CD4-positive, alpha-beta T cell treated with Interleukin-15 for 1 hour (primary cell): ENCODE results near the gene PTPN11.
"Not testable (repeated sequence)": the region's sequence is repeated elsewhere in the genome, so short reads cannot be mapped to it uniquely, and the experiment has no call there.

ENCODE experiments used
- DNase-seq: peaks from one replicate; pipeline ENCODE4 v3.0.0-alpha.2; 2020

Gene PTPN11

DNA sequence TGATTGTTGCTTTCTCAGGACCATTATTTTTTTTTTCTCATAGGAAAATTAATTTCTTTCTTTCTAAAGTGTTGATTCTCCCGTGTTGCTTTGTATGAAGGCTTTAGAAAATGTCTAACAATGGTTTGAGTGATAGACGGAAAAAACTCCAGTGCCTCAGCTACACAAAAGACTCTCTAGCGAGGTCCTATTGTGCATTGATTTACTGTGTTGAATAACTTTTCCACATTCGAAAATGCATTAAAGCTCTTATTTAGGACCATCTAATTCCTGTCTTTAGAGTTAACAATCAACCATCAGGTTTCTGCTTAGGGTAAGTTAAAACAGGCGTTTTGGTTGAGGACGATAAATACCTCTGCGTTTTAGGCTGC lies 99.6 kb downstream of the PTPN11 start:
- DNase-seq = no peak

DNA sequence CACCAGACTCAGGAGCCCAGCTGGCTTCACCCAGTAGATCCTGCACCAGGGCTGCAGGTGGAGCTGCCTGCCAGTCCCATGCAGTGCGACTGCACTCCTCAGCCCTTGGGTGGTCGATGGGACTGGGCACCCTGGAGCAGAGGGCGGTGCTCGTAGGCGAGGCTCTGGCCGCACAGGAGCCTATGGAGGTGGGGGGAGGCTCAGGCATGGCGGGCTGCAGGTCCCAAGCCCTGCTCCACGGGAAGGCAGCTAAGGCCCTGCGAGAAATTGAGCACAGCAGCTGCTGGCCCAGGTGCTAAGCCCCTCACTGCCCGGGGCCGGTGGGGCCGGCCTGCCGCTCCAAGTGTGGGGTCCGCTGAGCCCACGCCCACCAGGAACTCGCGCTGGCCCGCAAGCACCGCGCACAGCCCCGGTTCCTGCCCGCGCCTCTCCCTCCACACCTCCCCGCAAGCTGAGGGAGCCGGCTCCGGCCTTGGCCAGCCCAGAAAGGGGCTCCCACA lies 101.1 kb downstream of the PTPN11 start:
- DNase-seq = not testable (repeated sequence)

DNA sequence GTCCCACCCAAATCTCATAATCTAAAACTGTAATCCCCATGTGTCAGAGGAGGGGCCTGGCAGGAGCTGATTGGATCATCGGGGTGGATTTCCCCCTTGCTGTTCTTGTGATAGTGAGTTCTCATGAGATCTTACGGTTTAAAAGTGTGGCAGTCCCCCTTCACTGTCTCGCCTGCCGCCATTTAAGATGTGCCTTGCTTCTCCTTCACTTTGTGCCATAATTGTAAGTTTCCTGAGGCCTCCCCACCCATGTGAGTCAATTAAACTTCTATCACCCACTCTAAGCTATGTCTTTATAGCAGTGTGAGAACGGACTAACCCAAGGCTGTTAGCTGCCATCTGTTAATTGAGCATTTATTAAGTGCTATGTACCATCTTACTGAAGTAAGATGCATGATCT lies 105.1 kb downstream of the PTPN11 start:
- DNase-seq = no peak

DNA sequence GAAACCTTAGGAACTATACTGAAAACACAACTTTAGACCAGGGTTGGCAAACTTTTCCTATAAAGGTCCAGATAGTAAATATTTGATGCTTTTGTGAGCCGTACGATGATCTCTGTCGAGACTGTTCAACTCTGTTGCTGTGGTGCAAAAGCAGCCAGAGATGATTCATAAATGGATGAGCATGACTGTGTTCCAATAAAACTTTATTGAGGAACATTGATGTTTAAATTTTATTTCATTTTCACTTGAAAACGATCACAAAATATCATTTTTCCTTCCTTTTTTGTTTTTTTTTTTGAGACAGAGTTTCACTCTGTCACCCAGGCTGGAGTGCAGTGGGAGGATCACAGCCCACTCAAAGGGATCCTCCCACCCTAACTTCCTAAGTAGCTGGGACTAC lies 105.5 kb downstream of the PTPN11 start:
- no peak for DNase-seq

DNA sequence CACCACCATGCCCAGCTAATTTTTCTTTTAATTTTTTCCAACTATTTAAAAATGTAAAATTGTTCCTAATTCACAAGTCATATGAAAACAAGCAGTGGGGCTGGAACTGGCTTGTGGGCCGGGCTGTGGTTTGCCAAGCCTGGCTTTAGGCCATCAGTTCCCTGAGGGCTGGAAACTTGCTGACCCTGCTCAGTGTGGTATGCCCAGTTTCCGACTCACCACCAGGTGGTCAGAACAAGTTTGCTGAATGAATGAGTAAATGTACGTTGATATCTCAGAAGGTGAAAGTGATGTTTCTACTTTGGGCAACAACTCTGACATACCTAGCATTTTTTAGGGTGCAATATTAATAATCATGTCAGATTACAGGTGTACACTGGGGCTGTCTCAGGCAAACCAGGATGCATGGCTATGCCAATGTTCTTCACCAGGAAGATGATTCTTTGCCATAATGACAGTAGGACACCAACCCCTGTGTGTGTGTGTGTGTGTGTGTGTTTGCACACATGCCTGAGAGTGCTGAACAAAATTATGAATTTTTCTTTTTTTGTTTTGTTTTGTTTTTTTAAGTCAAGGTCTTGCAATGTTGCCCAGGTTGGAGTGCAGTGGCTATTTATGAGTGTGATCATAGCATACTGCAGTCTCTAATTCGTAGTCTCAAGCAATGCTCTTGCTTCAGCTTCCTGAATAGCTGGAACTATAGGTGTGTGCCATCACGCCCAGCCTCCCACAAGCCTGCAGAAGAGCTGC lies 106.1 kb downstream of the PTPN11 start:
- DNase-seq = no peak

DNA sequence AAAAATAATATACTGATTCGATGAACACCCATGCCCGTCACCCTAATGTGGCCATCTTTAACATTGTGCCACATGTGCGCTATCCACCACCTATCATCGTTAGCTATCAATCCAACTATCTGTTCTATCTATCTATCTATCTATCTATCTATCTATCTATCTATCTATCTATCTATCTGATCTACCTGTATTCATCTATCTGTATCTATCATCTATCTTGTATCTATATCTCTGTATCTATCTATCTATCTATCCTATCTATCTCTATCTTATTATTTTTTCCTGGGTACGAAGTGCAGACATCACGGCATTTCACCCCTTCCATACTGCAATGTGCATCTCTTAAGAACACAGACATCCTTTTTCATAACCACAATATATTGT lies 106.7 kb downstream of the PTPN11 start:
- no peak for DNase-seq

DNA sequence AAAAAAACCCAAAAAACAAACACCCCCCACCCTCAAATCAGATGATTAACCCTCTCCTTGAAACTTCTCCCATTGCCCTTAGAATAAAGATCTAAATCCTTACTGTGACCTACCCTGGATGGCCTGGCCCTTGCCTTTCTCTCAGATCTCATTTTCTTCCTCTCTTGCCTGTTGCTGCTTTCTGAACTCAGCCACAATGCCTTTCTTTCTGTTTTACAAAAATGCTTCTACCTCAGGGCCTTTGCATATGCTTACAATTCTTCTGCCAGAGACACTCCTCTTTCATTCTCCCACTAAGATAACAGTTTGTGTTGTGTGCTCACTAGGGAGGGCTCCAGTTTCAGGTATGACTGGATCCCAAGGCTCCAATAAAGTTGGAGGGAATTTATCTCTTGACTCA lies 108.3 kb downstream of the PTPN11 start:
- no peak for DNase-seq

DNA sequence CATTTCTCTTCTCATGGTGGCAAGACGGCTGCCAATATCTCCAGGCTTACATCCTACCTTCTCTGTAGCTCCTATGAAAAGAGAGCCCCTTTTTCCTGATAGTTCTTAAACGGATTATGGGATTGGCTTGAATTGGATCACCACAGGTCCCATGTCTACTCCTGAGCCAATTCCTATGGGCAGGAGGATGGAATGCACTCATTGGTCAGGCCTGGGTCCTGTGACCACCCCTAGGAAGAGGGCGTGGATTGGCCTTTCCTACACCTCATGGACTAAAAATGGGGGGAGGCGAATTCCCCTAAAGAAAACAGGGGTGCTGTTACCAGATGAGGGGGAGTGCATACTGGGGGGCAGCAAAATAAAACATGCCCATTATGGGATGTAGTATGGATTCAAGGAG lies 108.8 kb downstream of the PTPN11 start:
- DNase-seq = no peak

DNA sequence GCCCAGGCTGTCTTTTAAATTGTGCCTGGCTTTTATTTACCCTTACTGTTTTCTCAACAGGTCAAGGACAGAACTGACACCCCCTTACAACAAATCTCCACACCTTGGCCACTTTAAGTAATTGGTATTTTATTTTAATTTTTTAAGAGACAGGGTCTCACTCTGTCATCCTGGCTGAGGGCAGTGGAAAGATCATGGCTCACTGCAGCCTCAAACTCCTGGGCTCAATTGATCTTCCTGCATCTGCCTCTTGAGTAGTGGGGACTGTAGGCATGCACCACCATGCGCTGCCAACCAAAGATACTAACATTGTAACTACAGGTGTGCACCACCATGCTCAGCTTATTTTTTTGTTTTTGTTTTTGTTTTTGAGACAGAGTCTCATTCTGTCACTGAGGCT lies 109.8 kb downstream of the PTPN11 start:
- no peak for DNase-seq

DNA sequence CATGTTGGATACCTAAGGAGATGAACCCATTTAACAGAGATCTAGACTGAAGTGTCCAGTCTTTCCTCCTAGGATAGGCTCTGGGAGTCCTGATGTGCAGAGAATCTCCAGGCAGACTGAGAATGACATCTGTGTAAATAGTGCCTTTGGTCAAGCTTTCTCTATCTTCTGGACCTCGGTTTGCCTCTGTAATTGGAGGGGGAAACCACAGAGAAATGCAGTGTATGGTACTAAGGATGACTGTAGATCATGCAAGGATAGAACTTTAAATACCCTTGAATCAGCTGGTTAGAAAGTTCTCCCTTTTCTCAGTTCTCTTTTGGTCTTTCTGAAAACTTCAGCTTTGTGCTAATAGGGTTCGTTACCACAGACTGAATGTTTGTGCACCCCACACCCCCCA lies 112.2 kb downstream of the PTPN11 start:
- DNase-seq = no peak

DNA sequence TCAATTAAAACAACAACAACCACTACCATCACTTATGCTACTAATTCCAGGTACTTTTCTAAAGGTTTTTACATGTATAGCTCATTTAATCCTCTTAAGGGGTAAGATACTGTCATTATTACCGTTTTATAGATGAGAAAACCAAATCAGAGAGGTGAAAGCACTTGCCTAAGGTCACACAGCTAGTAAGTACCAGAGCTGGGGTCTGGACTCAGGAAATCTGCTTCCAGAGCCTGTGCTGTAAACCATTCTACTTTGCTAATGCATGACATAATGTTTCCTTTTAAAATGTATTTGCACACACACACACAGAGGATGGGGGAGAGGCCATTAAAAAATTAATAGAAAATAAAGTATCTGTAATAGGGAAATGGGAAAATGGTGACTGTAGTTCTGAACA lies 113.4 kb downstream of the PTPN11 start:
- no peak for DNase-seq

DNA sequence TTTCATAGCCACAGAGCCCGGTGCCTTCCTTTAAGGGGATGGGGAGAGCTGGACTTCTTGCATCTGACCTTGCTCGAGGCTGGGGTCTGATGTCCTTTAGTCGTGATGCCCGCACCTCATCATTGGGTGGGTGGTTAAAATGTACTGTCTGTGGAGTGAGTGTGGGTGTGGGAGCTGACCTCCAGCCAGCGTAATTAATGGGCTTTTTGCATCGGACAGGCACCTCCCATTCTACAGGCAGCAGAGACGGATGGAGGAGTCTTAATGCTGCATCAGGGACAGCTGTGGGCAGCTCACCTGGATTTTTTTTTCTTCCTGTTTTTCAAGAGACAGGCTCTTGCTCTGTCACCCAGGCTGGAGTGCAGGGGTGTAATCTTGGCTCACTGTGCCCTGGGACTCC lies 114.8 kb downstream of the PTPN11 start:
- DNase-seq = no peak

DNA sequence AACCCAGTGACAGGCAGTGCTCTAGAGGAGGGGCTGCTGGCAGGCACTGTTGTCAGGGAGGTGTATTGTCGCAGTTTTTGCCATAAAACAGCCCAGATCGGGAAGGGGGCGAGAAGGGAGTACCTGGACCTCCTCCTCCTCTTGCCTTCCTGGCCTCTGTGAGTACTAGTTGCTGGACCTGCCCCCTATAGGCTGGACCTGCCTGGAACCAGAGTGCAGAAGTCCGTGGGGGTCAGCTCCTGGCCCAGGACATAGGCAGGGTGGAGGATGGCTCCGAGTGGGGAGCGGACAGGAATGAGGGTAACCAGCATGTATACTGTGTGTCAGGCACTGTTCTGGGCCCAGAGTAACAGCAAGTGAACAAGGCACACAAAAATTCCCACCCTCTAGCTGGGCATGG lies 116.3 kb downstream of the PTPN11 start:
- DNase-seq = no peak

DNA sequence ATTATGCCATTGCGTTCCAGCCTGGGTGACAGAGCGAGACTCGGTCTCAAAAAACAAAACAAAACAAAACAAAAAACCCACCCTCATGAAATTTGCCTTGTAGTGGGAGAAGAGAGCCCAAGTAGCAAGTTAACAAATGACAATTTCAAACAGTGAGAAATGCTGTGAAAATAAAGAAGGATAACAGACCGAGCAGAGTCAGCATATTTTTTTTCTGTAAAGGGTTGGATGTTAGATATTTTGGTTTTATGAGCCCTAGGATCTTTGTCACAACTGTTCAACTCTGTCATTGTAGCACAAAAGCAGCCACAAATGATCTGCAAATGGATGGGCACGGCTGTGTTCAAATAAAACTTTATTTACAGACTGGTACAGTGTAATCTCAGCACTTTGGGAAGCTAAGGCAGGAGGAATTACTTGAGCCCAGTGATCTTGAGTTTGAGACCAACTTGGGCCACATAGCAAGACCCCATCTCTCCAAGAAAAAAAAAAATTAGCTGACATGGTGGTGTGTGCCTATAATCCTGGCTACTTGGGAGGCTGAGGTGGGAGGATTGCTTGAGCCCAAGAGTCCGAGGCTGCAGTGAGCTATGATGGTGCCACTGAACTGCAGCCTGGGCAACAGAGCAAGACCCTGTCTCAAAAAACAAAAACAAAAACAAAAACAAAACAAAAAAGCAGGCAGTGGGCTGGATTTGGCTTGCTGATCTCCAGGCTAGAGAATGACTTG lies 117.1 kb downstream of the PTPN11 start:
- DNase-seq = no peak

DNA sequence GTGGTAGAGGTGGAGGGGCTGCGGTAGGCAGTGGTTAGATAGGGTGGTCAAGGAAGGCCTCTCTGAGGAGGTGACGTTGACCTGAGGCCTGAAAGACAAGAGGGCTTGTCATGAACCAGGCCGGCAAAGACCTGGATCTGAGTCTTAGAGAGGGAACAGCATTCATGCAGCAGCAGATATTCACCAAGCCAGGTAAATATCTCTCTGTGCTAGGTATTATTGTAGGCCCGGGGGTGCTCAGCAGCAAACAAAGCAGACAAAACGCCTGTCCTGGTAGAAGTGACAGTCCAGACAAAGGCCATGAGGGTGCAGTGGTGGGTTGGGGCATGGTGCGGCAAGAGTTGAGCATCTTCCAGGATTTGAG lies 117.6 kb downstream of the PTPN11 start:
- DNase-seq = no peak

DNA sequence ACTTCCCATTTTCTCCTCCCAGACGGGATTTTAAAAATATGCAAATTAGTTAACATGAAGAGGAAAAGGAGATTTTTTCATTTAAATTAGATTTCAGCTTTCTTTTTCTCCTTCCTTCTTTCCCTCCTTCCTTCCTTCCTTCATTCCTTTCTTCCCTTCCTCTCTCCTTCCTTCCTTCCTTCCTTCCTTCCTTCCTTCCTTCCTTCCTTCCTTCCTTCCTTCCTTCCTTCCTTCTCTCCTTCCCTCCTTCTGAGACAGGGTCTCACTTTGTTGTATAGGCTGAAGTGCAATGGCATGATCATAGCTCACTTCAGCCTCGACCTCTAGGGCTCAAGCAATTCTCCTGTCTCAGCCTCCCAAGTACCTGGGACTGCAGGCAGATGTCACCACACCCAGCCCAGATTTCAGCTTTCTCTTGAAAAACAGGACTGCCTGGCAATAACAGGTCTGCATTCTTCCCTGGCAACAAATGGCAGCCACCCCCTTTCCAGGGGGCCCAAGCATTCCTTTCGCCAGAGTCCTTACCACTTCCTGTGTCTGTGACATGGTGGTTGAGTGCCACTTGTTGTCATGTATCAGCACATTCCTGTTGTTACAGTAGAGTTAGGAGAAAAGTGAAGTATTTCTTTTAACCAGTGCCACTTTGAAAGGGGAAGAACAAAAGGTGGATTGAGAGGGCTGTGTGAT lies 119.1 kb downstream of the PTPN11 start:
- DNase-seq = no peak

DNA sequence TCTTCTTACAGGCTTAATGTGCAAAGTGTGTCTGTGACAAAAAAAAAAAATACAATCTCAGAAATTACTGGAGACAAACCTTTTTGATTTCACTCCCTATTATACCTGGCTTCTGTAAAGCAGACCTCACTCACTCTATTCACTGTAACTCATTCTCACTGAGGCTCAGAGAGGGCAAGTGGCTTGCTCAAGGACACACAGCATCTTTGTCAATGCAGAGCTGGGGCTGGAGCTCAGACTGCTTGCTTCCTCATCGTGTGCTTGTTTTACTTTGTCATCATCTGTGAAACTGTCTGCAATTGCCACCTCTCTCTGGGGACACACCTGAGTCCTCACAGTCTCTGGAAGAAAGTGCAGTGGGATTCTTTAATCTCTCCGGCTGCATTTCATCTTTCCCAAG lies 120.0 kb downstream of the PTPN11 start:
- no peak for DNase-seq

DNA sequence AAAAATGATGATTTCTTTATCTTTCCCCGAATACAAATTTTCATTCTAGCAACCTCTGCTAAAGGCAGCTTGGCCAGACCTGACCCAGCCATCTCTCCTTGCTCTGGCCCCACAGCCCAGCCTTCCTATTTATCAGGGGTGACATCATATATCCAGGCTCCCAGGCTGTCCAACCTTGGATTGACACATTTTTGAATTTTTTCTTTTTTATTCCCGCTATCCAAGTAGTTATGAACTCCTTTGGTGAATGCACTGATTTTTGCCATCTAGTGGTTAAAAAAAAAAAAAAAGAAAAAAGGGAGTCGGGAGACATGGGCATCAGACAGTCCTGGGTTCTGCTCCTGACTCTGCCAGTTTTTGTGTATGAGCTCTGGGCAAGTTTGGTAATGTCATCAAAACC lies 120.5 kb downstream of the PTPN11 start:
- DNase-seq = no peak

DNA sequence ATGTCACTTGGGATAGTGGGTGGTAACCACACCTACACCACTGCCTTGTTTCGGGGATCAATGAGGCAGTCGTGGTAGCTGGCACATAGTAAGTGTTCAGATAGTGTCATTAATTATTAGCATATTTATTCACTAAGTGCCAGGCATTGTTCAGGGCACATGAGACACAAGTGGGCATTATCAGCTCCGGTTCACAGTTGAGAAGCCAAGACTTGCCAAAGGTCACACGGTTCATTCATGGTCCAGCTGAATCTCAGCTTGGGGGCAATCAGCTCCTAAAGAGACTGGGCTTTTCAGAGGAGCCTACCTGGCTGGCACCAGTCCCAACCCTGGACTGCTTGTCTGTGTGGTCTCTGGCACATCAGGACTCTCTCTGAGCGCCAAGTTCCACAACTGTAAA lies 121.3 kb downstream of the PTPN11 start:
- no peak for DNase-seq

DNA sequence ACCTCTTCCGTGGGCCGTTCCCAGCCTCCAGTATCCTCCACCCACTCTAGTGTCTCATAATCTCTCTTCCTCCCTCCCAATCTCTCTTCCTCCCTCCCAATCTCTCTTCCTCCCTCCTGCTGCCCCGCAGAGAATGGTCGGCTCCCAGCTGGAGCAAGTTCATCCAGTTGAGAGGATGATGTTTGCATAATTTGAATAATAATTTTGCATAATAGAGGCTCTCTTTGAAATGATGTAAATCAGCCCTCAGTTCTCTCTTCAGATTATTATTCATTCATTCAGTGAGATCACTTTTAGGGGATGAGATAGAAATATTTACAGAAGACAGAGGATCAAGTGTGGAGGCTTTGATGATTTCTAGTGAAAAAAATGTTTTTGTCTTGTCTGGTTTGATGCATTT lies 125.0 kb downstream of the PTPN11 start:
- DNase-seq = no peak

DNA sequence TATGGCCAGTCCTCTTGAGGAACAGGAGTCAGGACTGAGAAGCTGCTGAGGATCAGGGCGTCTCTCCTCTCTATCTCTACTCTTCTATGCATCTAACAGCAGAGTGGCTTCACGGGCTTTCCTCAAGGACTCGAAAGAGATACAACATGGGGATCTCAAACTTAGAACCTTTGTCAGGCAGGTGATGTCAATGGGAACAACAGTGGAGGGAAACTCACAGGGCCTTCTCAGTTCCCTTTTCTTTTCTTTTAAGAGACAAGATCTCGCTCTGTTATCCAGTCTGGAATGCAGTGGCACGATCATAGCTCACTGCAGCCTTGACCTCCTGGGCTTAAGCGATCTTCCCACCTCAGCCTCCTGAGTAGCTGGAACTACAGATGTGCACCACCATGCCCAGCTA lies 127.6 kb downstream of the PTPN11 start:
- no peak for DNase-seq

DNA sequence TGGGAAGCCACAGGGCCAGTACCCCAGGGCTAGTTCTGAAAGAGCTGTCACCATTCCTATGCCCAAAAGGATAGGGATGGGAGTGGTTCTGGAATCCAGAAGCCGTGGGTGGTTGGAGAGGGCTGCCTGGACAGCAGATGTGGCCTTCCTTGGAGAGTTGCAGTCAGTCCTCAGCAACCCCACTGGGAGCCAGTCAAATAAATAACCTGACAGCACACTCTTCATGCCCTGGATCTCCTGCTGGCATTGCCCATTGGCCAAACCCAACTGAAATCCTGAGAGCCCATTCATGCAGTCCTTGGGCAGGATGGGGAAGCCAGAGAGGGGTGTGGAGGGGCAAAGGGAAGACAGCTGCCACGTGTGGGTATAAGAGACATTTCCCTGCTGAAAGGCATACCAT lies 128.2 kb downstream of the PTPN11 start:
- DNase-seq = no peak

DNA sequence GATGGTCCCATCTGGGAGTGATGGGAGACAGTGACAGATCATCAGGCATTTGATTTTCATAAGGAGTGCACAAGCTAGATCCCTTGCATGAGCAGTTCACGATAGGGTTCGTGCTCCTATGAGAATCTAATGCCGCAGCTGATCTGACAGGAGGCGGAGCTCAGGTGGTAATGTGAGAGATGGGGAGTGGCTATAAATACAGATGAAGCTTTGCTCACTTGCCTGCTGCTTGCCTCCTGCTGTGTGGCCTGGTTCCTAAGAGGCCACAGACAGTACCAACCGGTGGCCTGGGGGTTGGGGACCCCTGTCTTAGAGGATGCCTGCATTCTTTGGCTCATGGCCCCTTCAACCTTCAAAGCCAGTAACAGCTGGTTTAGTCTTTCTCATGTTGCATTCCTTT lies 130.3 kb downstream of the PTPN11 start:
- no peak for DNase-seq

DNA sequence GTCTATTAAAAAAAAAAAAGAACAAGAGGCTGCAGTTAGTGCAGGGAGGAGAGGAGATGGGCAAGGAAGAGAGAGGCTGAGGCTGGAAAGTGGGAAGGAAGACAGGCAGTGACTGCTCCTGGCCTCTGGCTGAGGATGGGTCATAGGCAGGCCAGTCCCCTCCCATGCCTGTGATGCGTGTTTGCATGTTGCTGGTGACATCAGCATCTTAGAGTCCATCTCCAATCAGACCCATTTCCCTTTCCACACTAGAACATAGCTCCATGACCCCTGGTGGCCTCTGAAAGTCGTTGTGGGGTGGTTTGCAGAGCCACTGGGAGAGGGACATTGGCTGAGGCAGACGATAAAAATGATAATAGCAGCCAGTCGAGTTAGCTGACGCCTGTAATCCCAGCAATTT lies 132.9 kb downstream of the PTPN11 start:
- no peak for DNase-seq
